Activated CD4-positive, alpha-beta T cell treated with anti-CD3 and anti-CD28 coated beads for 36 hours (primary cell): ENCODE data around the gene SURF1. TPM values are rescaled to one million over a fixed set of nuclear protein-coding genes. Genes with fewer than 3 reads are reported as not detected.

ENCODE experiments used
- ATAC-seq: fragments of 200-7000 bp; cut with Tn5 transposase; one replicate; pipeline ENCODE4 v1.10.0; 2021; ENCODE audit warnings: mild to moderate bottlenecking, moderate library complexity
- CTCF ChIA-PET: fragments of 350-600 bp; sonication (Branson Sonifier 250); formaldehyde crosslinking; loops from one replicate; lab custom pipeline; 2021; ENCODE audit warnings: antibody characterized with exemption; lab: Charles Lee
- POLR2A ChIA-PET: fragments of 350-600 bp; sonication (Branson Sonifier 250); formaldehyde crosslinking; loops from one replicate; lab custom pipeline; 2021; ENCODE audit warnings: antibody characterized with exemption, inconsistent platforms; lab: Charles Lee
- DNase-seq: peaks from one replicate; pipeline ENCODE4 v3.0.0-alpha.2; 2020
- H3K27ac Mint-ChIP-seq: one replicate; pipeline ENCODE4 v1.8.0; 2021; ENCODE audit warnings: mixed read lengths
- H3K27me3 Mint-ChIP-seq: one replicate; pipeline ENCODE4 v1.8.0; 2021; ENCODE audit warnings: mixed read lengths
- H3K36me3 Mint-ChIP-seq: one replicate; pipeline ENCODE4 v1.8.0; 2021; ENCODE audit warnings: low read depth, mixed read lengths
- H3K4me1 Mint-ChIP-seq: one replicate; pipeline ENCODE4 v1.8.0; 2021; ENCODE audit warnings: mixed read lengths
- H3K4me3 Mint-ChIP-seq: one replicate; pipeline ENCODE4 v1.8.0; 2021; ENCODE audit warnings: mild to moderate bottlenecking, moderate library complexity, mixed read lengths
- H3K9me3 Mint-ChIP-seq: one replicate; pipeline ENCODE4 v1.8.0; 2021; ENCODE audit warnings: low read depth, mixed read lengths
- intact Hi-C, 2 experiments: fragments of 100-400 bp; cut with DNase I in 1 of 2; cut with micrococcal nuclease in 1 of 2; formaldehyde crosslinking; loops; one replicate each; pipeline versions ENCODE4 v1.14.2 to v1.15.1; 2022 to 2024; cut with DNase I, micrococcal nuclease
- total RNA-seq, 2 experiments: library from RNA; stranded (reverse); gene quantifications; one replicate each; pipeline ENCODE4 v1.2.3, GENCODE V29; 2021

SURF1 gene
- total RNA-seq, 2 experiments from 2014 or later = 17.4 to 29.1 TPM

DNA sequence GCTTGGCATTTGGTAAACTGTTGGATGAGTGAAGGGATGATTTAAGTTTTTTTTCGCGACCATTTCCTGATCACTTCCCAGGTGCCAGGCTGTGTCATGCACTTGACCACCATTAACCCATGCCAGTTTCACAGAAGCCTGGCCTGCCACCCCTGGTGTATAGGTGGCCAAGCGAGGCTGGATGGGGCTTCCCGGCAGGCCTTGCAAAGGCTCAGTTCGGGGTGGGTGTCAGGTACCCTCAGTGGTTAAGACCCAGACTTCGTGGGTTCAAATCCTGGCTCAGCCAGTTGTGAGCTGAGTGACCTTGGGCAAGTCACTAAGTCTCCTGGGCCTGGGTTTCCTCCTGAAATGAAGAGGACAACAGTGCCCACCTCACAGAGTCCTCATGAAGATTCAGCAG lies 10.7 kb downstream of the SURF1 start:
- Mint-ChIP-seq H3K27me3 (no peaks in the 10 kb centered on the region), H3K4me3 (no peak overlapping the region), H3K36me3 (peaks cover 62% of the 10 kb centered on the region), H3K9me3 (no peaks in the 10 kb centered on the region), H3K27ac (no peak overlapping the region), H3K4me1 (peaks cover 31% of the 10 kb centered on the region)
- POLR2A ChIA-PET = interaction anchor here (13.3 kb wide), 1 partner anchor 25 kb away, joined by 287 read pairs; no protein-coding TSS in a partner anchor
- ATAC-seq = no peak
- intact Hi-C loops = loop anchor here (5.0 to 10.0 kb wide), 4 partner anchors 72 to 991 kb away; partner anchors contain the start of genes BRD3 (in 1 of the 2), REXO4 (in 1 of the 2), SETX (in 1 of the 2) and WDR5 (in 1 of the 2)
- no peak for DNase-seq
- CTCF ChIA-PET = interaction anchor here (1.1 kb wide), 1 partner anchor 17 kb away, joined by 3 read pairs; no protein-coding TSS in a partner anchor

DNA sequence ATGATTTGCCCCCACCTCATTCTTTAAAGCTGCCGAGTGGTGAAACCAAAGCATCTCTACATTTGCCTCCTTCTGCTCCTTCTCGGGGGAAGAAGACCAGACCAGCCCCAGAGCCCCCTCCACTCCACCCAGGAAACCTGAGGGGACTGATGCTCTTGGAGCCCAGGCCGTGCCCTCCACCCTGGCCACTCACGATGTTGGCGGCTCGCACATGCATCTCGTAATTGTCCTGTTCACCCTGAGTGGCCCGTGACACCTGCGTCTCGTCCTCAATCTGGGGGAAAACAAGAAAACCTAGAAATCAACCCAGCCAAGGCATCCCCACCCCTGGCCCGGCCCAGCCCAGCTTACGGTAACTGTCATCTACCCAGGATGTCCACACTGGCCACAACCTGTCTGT lies 11.3 kb downstream of the SURF1 start:
- Mint-ChIP-seq H3K4me1 (peaks cover 25% of the 10 kb centered on the region), H3K27me3 (no peaks in the 10 kb centered on the region), H3K4me3 (no peak overlapping the region), H3K27ac (no peak overlapping the region), H3K9me3 (no peaks in the 10 kb centered on the region), H3K36me3 (peaks cover 62% of the 10 kb centered on the region)
- POLR2A ChIA-PET = no interaction called here
- ATAC-seq = no peak
- intact Hi-C loops = loop anchor here (5.0 to 10.0 kb wide), 4 partner anchors 72 to 990 kb away; partner anchors contain the start of genes BRD3 (in 1 of the 2), REXO4 (in 1 of the 2), SETX (in 1 of the 2) and WDR5 (in 1 of the 2)
- DNase-seq = no peak
- CTCF ChIA-PET = no interaction called here

DNA sequence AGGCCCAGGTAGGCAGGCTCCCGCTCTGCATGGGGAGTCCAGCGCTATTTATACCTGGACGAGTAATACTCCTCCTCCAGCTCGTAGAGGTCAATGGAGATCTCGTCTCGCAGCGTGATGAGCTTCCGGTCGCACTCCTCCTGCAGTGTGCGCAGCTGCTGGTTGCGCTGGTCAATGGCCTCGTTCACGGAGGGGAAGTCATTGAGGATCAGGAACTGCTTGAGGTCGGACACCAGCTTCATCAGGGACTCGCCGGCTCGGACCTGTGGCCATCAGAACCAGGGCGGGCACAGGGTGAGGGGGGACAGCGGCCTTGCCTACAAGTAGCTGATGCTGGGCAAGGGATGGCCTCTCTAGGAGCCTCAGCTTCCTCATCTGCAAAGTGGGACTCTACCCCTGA lies 12.2 kb downstream of the SURF1 start:
- DNase-seq = no peak
- Mint-ChIP-seq H3K27me3 (no peaks in the 10 kb centered on the region), H3K9me3 (no peaks in the 10 kb centered on the region), H3K27ac (no peak overlapping the region), H3K4me3 (no peak overlapping the region), H3K4me1 (peaks cover 16% of the 10 kb centered on the region), H3K36me3 (peaks cover 62% of the 10 kb centered on the region)
- no peak for ATAC-seq
- POLR2A ChIA-PET = no interaction called here
- intact Hi-C loops = loop anchor here in 1 of 2 experiments (10.0 kb wide), 1 partner anchor 989 kb away; the partner anchor contains the start of gene SETX
- CTCF ChIA-PET = interaction anchor here (0.5 to 0.9 kb wide), 2 partner anchors 11 to 161 kb away, joined by 3 to 6 read pairs; no protein-coding TSS in a partner anchor

DNA sequence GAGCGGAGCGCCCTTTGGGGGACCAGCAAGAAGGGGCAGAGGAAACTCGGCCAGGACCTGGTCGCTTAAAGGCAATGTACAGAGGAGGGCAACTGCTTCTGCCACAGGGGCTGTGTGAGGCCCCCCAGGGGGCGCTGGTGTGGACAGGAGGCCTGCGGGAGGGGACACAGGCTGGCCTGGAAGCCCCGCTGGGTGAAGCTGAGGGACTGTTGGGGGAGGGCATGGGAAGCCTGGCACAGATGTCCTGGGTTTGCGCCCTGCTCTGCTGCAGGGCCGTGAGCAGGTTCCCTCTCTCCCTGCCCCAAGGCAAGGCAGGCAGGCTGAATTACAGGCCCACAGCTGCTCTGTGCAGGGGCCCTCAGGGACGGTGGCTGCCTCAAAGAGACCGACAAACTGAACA lies 13.7 kb downstream of the SURF1 start:
- no peak overlapping the region for H3K4me3 Mint-ChIP-seq
- ChIA-PET POLR2A (no interaction called here), CTCF (interaction anchor here (1.1 to 1.7 kb wide), 3 partner anchors 11 to 30 kb away, joined by 3 to 11 read pairs (median 5); no protein-coding TSS in a partner anchor)
- H3K4me1 Mint-ChIP-seq = peaks cover 15% of the 10 kb centered on the region
- no peak for DNase-seq
- peaks cover 51% of the 10 kb centered on the region for H3K36me3 Mint-ChIP-seq
- no peak overlapping the region for H3K27ac Mint-ChIP-seq
- no peaks in the 10 kb centered on the region for H3K9me3 Mint-ChIP-seq
- intact Hi-C loops = loop anchor here in 1 of 2 experiments (10.0 kb wide), 1 partner anchor 988 kb away; the partner anchor contains the start of gene SETX
- ATAC-seq = no peak
- no peaks in the 10 kb centered on the region for H3K27me3 Mint-ChIP-seq

DNA sequence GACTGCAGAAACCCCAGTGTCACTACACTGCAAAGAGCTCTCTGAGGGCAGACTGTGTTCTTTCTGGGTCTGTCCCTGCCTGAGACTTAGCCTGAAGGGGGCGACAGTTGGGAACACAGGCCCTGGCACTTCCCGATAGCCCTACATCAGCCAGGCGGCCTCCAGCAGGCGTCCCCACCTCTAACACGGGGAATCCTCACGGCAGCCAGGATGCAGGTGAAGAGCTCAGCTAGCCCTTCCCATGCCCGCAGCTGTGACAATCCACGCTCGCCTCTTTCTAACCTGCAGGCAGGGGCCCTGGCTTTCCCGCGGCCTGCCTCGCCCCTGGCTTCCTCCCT lies 14.2 kb downstream of the SURF1 start:
- Mint-ChIP-seq H3K9me3 (no peaks in the 10 kb centered on the region), H3K4me1 (peaks cover 14% of the 10 kb centered on the region), H3K27me3 (no peaks in the 10 kb centered on the region), H3K4me3 (no peak overlapping the region), H3K36me3 (peaks cover 49% of the 10 kb centered on the region), H3K27ac (peak overlapping the region; percentile 58)
- ChIA-PET POLR2A (no interaction called here), CTCF (interaction anchor here (0.7 to 1.7 kb wide), 6 partner anchors 11 to 597 kb away, joined by 3 to 11 read pairs (median 3); no protein-coding TSS in a partner anchor)
- intact Hi-C loops = loop anchor here in 1 of 2 experiments (10.0 kb wide), 1 partner anchor 987 kb away; the partner anchor contains the start of gene SETX
- ATAC-seq = peak; percentile 38
- DNase-seq = no peak

DNA sequence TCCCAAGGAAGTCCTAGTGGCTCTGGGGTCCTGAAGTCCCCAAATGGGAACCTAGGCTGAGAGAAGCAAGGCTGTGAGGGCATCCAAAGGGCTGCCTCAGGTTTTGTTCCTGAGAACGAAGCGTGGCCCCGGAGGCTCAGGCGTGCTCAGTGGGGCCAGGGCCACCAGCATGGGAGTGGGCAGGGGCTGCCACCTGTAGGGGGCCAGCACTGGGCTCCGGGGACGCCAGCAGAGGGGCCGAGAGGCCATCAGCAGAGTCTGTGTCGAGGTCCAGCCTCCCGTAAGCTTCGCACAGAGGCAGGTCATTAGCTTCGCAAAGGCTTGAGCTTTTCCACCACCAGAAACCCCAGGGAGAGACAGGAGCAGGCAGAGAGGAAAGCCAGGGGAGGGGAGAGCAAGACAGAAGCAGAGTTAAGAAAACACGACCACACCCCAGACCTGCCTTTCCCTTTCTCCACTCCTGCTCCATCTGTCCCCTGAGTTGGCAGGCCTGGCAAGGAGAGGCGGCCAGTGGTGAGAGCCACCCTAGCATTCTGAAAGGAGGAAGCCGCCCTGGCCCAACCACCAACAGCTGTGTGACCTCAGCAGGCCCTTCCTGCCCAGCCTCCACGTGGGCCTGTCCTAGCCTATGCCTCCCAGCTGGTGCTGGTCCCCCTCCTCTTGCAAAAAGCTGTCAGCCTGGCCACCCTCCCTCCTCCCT lies 14.8 kb downstream of the SURF1 start:
- no peak for DNase-seq
- ChIA-PET POLR2A (interaction anchor here (1.5 kb wide), 1 partner anchor 9 kb away, joined by 7 read pairs; no protein-coding TSS in a partner anchor), CTCF (interaction anchor here (0.7 to 2.1 kb wide), 7 partner anchors 12 to 598 kb away, joined by 3 to 11 read pairs (median 3); no protein-coding TSS in a partner anchor)
- peaks cover 10% of the 10 kb centered on the region for H3K4me1 Mint-ChIP-seq
- no peak overlapping the region for H3K4me3 Mint-ChIP-seq
- no peak overlapping the region for H3K27ac Mint-ChIP-seq
- H3K9me3 Mint-ChIP-seq = no peaks in the 10 kb centered on the region
- no peaks in the 10 kb centered on the region for H3K27me3 Mint-ChIP-seq
- ATAC-seq = no peak
- intact Hi-C loops = loop anchor here in 1 of 2 experiments (10.0 kb wide), 1 partner anchor 987 kb away; the partner anchor contains the start of gene SETX
- peaks cover 43% of the 10 kb centered on the region for H3K36me3 Mint-ChIP-seq

DNA sequence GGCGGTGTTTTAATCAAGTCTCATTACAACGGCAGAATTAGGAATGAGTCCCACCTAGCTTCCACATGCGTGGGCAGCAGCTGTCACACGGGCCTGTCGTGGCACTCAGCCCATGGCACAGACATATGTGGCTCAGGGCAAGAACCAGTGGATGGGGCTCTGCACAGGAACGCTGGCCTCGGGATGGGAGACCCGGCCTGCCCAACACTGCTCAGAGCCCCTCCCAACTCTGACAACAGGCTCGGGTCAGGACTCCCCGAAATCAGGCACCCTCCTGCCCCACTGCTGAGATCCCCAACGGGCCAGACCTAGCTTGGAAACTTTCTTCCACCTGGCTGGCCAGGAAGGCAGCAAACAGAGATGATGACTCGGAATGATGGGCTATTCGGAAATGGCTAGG lies 15.4 kb downstream of the SURF1 start:
- ATAC-seq (no peak), DNase-seq (no peak)
- ChIA-PET POLR2A (interaction anchor here (1.5 kb wide), 1 partner anchor 9 kb away, joined by 7 read pairs; no protein-coding TSS in a partner anchor), CTCF (interaction anchor here (0.6 to 2.1 kb wide), 5 partner anchors 30 to 104 kb away, joined by 3 to 10 read pairs (median 3); partner anchors contain the start of gene STKLD1)
- Mint-ChIP-seq H3K4me1 (peaks cover 6% of the 10 kb centered on the region), H3K9me3 (no peaks in the 10 kb centered on the region), H3K4me3 (no peak overlapping the region), H3K27ac (no peak overlapping the region), H3K36me3 (peaks cover 39% of the 10 kb centered on the region), H3K27me3 (no peaks in the 10 kb centered on the region)
- intact Hi-C loops = loop anchor here in 1 of 2 experiments (10.0 kb wide), 1 partner anchor 986 kb away; the partner anchor contains the start of gene SETX

DNA sequence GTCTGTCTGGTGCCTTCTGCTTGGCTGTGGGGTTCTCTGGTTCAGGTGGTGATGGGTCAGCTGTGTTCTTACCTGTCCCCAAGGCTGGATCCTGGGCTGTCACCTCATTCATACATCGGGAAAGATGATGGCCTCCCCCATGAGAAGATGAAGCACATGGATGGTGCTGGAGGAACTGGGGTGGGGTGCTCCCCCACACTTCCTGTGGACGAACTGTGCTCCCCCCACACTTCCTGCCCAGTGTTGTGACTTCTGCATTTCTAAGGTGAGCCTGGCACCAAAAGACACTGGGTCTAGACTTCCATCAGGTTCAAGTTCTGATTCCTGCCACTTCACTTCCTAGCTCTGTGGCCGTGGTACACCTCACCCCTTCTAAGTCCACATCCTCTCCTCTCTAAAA lies 16.0 kb downstream of the SURF1 start:
- Mint-ChIP-seq H3K4me1 (peaks cover 8% of the 10 kb centered on the region), H3K27me3 (no peaks in the 10 kb centered on the region), H3K4me3 (no peak overlapping the region), H3K27ac (no peak overlapping the region), H3K9me3 (no peaks in the 10 kb centered on the region), H3K36me3 (peaks cover 42% of the 10 kb centered on the region)
- intact Hi-C loops = loop anchor here in 1 of 2 experiments (10.0 kb wide), 1 partner anchor 985 kb away; the partner anchor contains the start of gene SETX
- ATAC-seq (no peak), DNase-seq (no peak)
- ChIA-PET POLR2A (interaction anchor here (1.5 kb wide), 1 partner anchor 10 kb away, joined by 7 read pairs; no protein-coding TSS in a partner anchor), CTCF (interaction anchor here (1.2 to 2.1 kb wide), 5 partner anchors 8 to 37 kb away, joined by 3 to 10 read pairs (median 5); partner anchors contain the start of genes MED22, RPL7A and STKLD1)

DNA sequence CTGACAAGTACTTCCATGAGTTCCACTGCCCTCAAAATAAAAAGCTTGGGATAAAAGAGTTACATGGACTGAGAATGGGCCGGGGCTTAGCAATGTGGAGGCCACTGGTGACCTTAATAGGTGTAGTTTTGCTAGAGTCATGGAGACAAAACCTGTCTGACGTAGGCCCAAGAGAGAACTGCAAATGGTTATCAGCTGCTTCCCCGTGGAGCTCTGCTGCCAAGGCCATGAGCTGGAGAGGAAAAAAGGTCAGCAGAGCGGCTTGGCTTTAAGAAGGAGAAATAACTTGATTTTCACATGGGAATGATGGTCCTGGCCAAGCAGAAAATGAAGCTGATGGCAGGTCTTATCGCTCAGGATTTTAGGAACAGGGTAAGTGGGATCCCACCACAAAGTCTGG lies 16.6 kb downstream of the SURF1 start:
- CTCF ChIA-PET = interaction anchor here (0.7 to 2.1 kb wide), 6 partner anchors 8 to 153 kb away, joined by 3 to 10 read pairs (median 5); partner anchors contain the start of genes MED22, RPL7A and STKLD1
- Mint-ChIP-seq H3K27ac (no peak overlapping the region), H3K27me3 (no peaks in the 10 kb centered on the region), H3K4me1 (peaks cover 11% of the 10 kb centered on the region), H3K9me3 (no peaks in the 10 kb centered on the region), H3K36me3 (peaks cover 37% of the 10 kb centered on the region), H3K4me3 (no peak overlapping the region)
- POLR2A ChIA-PET = interaction anchor here (1.5 kb wide), 1 partner anchor 11 kb away, joined by 7 read pairs; no protein-coding TSS in a partner anchor
- DNase-seq = no peak
- no peak for ATAC-seq
- intact Hi-C loops = loop anchor here (5.0 to 10.0 kb wide), 3 partner anchors 155 to 985 kb away; partner anchors contain the start of genes AK8 (in 1 of the 2), SETX (in 1 of the 2) and SPACA9 (in 1 of the 2)

DNA sequence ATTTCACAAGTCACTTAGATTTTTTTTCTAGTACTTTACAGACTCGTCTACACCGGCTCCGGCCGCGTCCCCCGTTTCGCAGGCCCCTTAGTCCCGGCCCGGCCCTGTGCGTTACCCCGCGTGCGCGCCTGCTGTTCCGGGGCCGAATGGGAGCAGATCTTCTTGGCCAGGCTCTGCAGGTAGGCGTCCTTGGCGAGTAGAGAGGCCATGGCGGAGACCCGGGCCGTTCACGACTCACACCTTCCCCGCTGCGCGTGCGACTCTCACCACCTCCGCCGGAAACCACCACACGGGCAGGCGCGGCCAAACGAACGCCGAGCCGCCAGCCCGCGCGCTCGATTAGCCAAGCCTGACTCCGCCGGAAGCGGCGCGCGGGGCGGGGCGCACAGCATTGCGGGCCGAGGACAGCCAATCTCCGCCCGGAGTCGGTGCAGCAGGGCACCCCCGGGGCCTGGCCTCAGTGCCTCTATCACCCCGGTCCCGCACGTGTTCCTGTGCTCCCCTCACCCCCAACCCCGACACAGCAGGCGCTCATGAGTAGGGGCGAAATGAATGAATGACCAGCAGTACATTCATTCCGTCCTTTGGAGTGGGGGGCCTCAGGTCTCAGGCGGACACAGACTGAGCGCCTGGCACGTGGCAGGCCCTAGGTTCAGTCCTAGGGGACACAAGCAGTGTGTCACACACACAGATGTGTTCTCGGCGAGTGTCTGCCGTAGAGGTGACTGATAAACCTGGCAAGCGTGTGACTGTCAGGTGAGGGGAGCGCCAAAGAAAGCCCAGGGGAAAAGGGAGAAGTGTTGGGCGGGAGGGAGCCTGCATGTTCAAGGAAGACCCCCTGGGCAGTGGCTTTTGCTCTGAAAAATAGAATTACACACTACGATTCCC lies 20.1 kb downstream of the SURF1 start, which contains the start of gene SURF6:
SURF6 (minus strand) TSS at position 265 of the 888 bp plus-strand sequence; CDS start at position 209, 56 bp downstream.
- Mint-ChIP-seq H3K9me3 (no peaks in the 10 kb centered on the region), H3K36me3 (peaks cover 50% of the 10 kb centered on the region), H3K27ac (peak within 1 kb of the TSS; percentile 89), H3K4me1 (peaks cover 23% of the 10 kb centered on the region), H3K4me3 (peak within 1 kb of the TSS; percentile 86), H3K27me3 (no peaks in the 10 kb centered on the region)
- intact Hi-C loops = loop anchor here (1.0 to 10.0 kb wide), 18 partner anchors 11 to 689 kb away; partner anchors contain the start of genes AK8 (in 1 of the 2), BRD3OS (in 1 of the 2), CACFD1 (in 1 of the 2) and GTF3C5 (in 1 of the 2)
- ChIA-PET POLR2A (interaction anchor here (0.7 to 1.1 kb wide), 2 partner anchors 12 to 305 kb away, joined by 3 to 4 read pairs; partner anchors contain the start of genes MED22 and RPL7A), CTCF (no interaction called here)
- DNase-seq = peak; percentile 97
- peak; percentile 96 for ATAC-seq
